NCI-H2227 treated with DMSO at 0.1 percent for 48 hours (cell line): Measurements from ENCODE around the gene EPX.
A peak's percentile ranks its signal among the peaks of the same experiment; 100 is the strongest.
"Not testable (repeated sequence)": the region's sequence is repeated elsewhere in the genome, so short reads cannot be mapped to it uniquely, and the experiment has no call there.

Experiments
- DNase-seq: peaks from one replicate; lab custom pipeline; 2025; lab: John Stamatoyannopoulos, UW

Gene EPX

DNA sequence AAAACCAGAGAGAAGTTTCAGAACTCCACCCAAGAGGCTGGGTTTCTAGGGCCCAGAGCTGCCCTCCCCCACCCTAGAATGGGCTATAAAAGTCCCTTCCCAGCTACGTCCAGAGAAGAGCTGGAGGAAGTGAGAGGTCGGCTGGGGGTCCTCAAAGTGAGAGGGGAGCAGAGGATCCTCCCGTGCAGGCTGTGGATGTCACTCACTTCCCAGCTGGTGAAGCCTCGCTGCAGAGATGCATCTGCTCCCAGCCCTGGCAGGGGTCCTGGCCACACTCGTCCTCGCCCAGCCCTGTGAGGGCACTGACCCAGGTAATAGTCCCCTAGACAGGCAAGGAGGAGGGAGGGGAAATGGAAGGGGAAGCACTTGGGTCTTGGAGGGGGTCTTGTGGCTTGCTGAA, at the start of gene EPX:
TSS of gene EPX (plus strand) at position 115 of the 400 bp plus-strand sequence. CDS start at position 236, 121 bp downstream.
- DNase-seq: no peak

DNA sequence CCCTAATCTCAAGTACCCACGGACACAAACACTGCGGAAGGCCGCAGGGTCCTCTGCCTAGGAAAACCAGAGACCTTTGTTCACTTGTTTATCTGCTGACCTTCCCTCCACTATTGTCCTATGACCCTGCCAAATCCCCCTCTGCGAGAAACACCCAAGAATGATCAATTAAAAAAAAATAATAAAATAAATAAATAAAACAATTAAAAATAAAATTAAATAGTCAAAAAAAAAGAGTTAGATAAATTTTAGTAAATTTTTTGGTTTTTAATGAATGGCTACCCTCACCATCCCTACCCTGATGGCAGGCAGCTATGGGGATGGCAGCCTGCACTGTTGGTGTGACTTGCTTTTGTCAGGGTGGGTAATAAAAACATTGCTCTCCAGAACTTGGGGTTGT, 49.2 kb upstream of the EPX start:
- not testable (repeated sequence) for DNase-seq

DNA sequence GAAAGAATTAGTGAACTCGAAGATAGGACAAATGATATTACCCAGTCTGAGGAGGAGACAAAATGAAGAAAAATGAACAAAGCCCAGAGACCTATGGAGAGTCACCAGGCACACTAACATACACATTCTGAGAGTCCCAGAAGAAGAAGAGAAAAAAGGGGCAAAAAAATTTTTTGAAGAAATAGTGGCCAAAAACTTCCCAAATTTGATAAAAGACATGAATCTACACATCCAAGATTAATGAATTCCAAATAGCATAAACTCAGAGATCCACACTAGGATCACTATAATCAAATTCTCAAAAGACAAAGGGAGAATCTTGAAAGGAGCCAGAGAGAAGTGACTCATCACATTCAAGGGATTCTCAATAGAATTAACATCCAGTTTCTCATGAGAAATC, 47.7 kb upstream of the EPX start:
- no peak for DNase-seq

GRCh38 chr17:58147930-58148434, 44.5 kb upstream of the EPX start, which contains the start of gene OR4D1:
OR4D1 (plus strand) TSS chr17:58148384; CDS start chr17:58155154, 6,770 bp downstream.
- DNase-seq: no peak

- no peak for DNase-seq
Observed at GRCh38 chr17:58148609-58149008, 43.9 kb upstream of the EPX start.

DNA sequence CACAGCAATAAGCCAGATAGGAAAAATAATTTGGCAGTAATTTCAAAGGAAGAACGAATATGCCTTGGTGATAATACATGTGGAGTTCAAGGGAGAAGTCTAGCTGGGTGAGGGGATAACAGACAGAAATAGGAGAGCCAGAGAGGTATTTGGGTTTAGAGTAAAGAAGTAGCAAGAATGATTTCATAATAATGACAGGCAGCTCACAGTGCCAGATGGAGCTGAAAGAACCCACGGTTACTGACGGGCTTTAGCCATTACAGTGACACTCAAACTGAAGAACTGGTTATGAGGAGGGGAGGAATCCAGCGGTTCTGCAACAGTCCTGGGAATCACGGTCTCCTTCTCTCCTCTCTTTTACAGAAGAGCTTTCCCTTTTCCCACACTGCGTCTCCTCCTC, 42.1 kb upstream of the EPX start:
- DNase-seq: no peak

DNA sequence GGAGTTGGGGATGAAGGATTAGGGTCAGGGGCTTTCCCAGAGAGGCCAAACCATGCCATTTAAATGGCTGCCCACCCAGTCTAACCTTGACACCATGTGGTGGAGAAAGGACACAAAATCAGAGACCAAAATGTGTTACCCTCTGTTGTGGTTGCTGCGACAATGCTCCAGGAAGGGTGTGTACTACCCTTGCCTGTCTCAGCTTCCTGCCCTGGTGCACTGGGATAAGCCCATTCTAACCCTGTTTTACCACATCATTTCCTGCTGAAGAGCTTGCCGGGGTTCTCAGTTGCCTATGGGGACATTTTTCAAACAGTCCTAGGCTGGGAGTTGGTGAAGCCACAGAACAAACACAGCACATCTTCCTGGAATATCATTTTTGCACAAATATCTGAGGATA, 39.5 kb upstream of the EPX start:
- DNase-seq: no peak

DNA sequence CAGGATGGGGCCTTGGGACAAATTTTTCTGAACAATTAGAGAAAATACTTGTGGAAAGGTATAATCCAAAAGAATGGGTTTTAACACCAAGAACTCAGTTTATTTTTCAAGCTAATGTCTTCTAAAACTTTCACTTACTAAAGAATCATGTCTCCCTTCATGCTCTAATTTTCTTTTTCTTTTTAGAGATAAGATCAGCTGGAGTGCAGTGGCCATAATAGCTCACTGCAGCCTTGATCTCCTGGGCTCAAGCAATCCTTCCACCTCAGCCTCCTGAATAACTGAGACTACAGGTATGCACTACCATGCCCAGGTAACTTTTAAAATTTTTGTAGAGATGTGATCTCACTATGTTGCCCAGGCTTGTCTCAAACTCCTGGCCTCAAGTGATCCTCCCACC, 38.9 kb upstream of the EPX start:
- no peak for DNase-seq

GRCh38 chr17:58156839-58157803, 35.4 kb upstream of the EPX start:
- peak; percentile 59 for DNase-seq

GRCh38 chr17:58158181-58158580, 34.3 kb upstream of the EPX start:
- DNase-seq: no peak

DNA sequence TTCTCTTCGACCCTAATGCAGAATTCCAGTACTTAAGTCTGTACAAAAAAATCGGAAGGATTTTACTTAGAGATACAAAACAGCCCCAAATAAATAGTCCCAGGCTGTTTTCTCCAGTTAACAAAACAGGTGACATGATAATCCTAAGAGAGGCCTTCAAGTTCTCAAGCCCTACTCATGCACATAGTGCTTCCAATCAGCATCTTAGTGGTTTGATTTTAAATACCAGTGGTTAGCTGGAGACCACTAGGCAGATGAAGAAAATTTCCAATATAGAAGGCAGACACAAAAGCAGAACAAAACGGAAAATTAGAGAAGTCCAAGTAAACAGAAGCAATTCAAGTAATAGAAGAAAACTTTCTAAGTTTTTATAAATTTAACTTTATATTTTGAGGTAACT, 31.0 kb upstream of the EPX start:
- no peak for DNase-seq

GRCh38 chr17:58165981-58166380, 26.5 kb upstream of the EPX start:
- DNase-seq: no peak

DNA sequence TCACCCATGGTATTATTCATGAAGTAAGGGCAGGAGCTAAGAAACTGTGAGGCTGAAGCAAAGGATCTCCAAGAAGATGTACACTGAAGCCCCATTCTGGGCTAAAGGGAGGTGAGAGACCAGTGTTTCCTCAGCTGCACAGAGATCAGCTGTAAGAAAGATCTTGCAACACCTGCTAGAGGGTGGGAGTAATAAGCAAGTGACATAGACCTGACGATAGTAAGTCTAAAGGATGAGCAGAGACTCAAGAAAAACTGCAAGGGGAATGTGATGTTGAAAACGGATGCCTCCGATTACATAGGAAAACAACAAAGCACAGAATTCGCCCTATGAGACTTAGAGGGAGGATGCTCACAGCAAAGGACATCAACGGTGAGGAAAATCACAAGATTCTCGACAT, 25.8 kb upstream of the EPX start, which contains the start of gene OR4D2:
TSS of gene OR4D2 (plus strand) at position 301 of the 400 bp plus-strand sequence. CDS start 2,674 bp downstream, outside the sequence.
- DNase-seq: no peak

GRCh38 chr17:58170622-58171021, 21.9 kb upstream of the EPX start:
- no peak for DNase-seq

DNA sequence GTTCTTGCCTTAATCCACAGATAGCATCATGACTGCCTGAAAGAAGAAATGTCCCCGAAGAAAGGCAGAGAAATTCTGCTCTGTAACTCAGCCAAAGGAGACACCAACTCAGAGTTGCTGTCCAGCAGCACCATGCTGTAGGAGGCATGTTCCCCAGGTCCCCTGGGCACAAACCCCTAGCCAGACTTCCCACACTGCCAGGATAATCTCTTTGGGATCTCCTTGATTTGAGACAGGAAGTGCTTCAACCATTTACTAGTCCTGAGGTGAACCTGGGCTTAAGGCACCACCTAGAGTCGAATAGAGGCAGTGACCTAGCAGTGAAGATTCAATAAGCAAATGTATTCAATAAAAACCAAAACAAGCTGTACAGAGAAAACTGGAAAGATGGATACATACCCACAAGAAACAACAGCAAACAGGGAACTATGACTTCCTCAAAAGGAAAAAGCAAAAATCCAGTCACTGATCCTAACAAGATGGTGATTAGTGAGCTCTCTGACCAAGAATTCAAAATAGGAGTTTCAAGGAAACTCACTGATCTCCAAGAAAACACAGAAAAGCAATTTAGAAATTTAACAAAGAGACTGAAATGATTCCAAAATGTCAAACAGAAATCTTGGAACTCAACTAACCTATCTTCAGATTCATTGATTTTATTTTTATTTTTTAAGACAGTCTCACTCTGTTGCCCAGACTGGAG, 20.0 kb upstream of the EPX start:
- no peak for DNase-seq

DNA sequence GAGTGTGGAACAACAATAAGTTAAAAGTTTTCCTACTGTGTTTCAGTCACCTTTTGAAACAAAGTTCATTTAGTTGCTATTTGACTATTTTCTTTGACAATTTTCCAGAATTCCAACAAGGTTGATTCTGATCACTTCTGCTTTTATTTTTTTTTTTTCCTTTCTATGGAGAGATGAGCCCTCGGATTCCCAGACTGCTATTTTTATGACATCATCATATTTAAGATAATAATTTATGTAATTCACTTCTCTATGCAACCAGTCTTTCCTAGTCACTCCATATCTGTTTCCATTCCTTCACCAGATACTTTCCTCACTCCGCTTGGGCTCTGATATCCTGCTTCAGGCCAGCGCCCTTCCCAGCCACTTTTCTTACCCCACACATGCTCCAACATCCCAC, 17.7 kb upstream of the EPX start:
- no peak for DNase-seq

GRCh38 chr17:58176200-58176599, 16.3 kb upstream of the EPX start:
- no peak for DNase-seq

DNA sequence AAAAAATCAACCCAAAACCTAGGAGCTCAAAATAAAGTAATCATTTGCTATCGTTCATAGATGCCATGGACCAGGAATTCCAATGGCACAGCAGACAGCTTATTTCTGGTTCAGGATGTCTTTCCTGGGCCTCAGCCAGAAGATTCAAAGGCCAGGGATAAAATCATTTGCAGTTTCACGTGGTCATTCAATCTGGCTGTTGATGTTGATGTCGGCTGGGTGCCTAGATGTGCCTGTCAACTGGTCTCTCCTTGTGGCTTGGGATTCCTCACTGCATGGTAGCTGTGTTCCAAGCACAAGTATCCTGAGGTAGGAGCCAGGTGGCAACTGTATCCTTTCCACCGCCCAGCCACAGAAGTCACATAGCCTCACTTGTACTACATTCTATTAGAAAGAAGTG, 10.7 kb upstream of the EPX start:
- no peak for DNase-seq

DNA sequence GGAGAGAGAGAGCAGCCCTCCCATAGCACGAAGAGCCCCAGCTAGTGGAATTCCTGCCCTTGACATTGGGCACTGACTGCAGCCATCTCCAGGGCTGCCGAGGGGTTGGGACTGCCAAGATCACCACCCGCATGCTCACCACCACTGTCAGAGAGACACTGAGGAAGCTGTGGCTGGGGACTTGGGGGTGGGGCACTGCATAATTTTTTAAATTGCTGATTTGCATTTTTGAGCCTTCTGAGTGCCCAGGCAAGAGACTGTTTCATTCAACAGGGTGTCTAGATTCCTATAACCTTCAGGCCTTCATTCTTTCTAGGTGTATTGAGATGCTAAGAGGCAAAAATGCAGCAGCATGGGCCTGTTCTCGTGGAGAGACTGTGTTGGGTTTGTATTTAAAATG, 9.0 kb upstream of the EPX start:
- DNase-seq: no peak

DNA sequence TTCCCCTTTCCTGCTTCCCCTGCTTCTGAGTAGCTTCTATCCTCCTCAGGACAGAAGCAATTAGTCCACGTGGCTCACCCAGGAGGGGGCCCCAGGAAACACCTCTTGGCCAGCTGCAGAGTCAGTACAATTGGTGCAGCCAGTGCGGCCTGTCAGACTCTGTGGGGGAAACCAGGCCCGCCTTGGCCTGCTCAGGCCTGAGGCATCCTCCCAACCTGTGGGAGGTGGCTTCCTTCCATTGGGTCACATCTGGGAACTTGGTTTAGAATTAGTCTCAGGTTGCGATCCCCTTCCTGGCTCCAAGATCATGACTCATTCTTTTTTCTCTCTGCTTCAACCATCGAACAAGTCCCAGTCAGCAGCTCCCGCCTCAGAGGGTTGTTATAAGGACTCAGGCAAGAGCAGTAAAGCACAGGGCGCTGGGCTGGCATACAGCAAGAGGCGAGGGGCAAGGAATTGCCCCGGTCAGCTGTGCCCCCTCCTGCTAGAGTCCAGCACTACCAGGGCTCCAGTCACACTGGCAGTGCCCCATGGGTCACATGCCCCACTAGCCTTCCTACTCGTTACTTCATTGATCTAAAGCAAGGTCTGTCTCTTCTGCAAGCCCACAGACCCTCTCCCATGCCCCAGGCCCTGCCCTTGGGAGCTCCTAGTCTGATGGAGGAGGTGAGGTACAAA, 8.1 kb upstream of the EPX start:
- no peak for DNase-seq

DNA sequence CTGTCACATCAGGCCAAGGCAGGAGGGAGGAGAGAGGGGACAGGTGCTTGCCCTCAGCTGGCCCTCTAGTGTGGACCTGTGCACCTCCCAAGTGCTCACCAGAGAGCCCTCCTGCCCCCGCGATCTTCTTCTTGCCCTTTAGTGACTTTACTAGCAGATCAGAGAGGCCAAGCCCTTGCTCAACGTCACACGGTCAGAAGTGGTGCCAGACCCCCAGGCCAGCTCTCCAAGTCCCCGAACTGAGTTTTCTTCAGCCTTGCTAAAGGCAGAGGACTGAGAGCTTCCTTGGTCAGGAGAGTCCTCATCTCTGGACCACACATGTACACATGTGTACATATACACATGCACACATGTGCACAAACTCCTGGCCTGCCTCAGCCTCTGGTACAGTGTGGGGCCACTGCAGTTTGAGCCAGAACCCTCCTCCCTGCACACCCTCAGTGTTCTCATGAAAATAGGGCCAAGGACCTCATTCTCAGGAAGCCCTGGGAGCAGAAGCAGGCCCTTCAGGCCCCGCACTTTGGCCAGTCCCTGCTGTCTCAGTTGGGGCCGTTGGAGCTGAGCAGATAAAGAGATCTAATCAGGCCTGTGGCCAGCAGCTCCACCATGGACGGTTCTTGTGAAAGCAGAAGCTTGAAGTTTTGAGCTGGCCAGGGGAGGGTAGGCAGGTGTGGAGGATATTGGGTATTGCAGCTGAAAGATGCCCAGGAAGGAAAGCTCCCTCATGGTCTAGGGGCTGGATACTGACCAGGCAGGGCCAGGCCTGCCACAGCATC, 7.4 kb upstream of the EPX start:
- DNase-seq: no peak
